ENCODE results near the gene FKBP5.
"Not testable (repeated sequence)": the region's sequence is repeated elsewhere in the genome, so short reads cannot be mapped to it uniquely, and the experiment has no call there.

Gene FKBP5

GRCh38 chr6:35690006-35690405 is 1.3 kb upstream of the FKBP5 start:
- not testable (repeated sequence) for FAIRE-seq

GRCh38 chr6:35687658-35688604 is 784 bp downstream of the FKBP5 start:
- no peak for FAIRE-seq

- no peak for FAIRE-seq
Measured at GRCh38 chr6:35686873-35687555, 1.7 kb downstream of the FKBP5 start.

- FAIRE-seq = no peak
Measured at GRCh38 chr6:35686436-35686835, 2.3 kb downstream of the FKBP5 start.

- FAIRE-seq = no peak
Measured at GRCh38 chr6:35683267-35683666, 5.4 kb downstream of the FKBP5 start.

GRCh38 chr6:35681298-35681697 is 7.4 kb downstream of the FKBP5 start:
- FAIRE-seq = no peak

GRCh38 chr6:35679399-35679798 is 9.3 kb downstream of the FKBP5 start:
- no peak for FAIRE-seq

GRCh38 chr6:35678814-35679213 is 9.9 kb downstream of the FKBP5 start:
- FAIRE-seq = no peak

- FAIRE-seq = no peak
Measured at GRCh38 chr6:35678021-35678654, 10.6 kb downstream of the FKBP5 start.

GRCh38 chr6:35677456-35677855 is 11.3 kb downstream of the FKBP5 start:
- FAIRE-seq = no peak

GRCh38 chr6:35675871-35676459 is 12.8 kb downstream of the FKBP5 start:
- no peak for FAIRE-seq

- no peak for FAIRE-seq
Measured at GRCh38 chr6:35674594-35674993, 14.1 kb downstream of the FKBP5 start.

- FAIRE-seq = no peak
Measured at GRCh38 chr6:35673755-35674154, 15.0 kb downstream of the FKBP5 start.

- FAIRE-seq = not testable (repeated sequence)
Measured at GRCh38 chr6:35673284-35673666, 15.4 kb downstream of the FKBP5 start.

- FAIRE-seq = not testable (repeated sequence)
Measured at GRCh38 chr6:35670453-35670852, 18.3 kb downstream of the FKBP5 start.

- FAIRE-seq = no peak
Measured at GRCh38 chr6:35669451-35670045, 19.2 kb downstream of the FKBP5 start.

- FAIRE-seq = no peak
Measured at GRCh38 chr6:35668744-35669450, 19.8 kb downstream of the FKBP5 start.

- FAIRE-seq = no peak
Measured at GRCh38 chr6:35668096-35668495, 20.6 kb downstream of the FKBP5 start.

GRCh38 chr6:35665573-35665972 is 23.1 kb downstream of the FKBP5 start:
- FAIRE-seq = no peak

- FAIRE-seq = no peak
Measured at GRCh38 chr6:35664945-35665344, 23.8 kb downstream of the FKBP5 start.

GRCh38 chr6:35663447-35664235 is 25.1 kb downstream of the FKBP5 start:
- no peak for FAIRE-seq
